Neural progenitor cell (in vitro differentiated cells): Measurements from ENCODE around the gene EXD3. TPM values are rescaled to one million over a fixed set of nuclear protein-coding genes. Genes with fewer than 3 reads are reported as not detected.

Experiments
- DNase-seq: peaks from one replicate; pipeline ENCODE4 v3.0.0-alpha.2; 2016; ENCODE audit warnings: low spot score
- H2AFZ ChIP-seq: fragments of 200-600 bp; sonication (generic); replicated peaks from 2 replicates; pipeline ENCODE4 v1.6.1; 2016; ENCODE audit warnings: antibody characterized with exemption
- H3F3A ChIP-seq: fragments of 200-600 bp; sonication (generic); 2 replicates; pipeline ENCODE4 v1.6.1; 2016; ENCODE audit warnings: antibody characterized with exemption, low read depth
- H3K27ac ChIP-seq: fragments of 200-600 bp; sonication (generic); 2 replicates; pipeline ENCODE4 v1.5.1; 2016; ENCODE audit warnings: mild to moderate bottlenecking
- H3K27me3 ChIP-seq: fragments of 200-600 bp; sonication (generic); 2 replicates; pipeline ENCODE4 v1.6.1; 2016; ENCODE audit warnings: mild to moderate bottlenecking, moderate library complexity
- H3K36me3 ChIP-seq: fragments of 200-600 bp; sonication (generic); 2 replicates; pipeline ENCODE4 v1.5.1; 2016
- H3K4me1 ChIP-seq: fragments of 200-600 bp; sonication (generic); 2 replicates; pipeline ENCODE4 v1.6.1; 2016; ENCODE audit warnings: mixed run types
- H3K4me2 ChIP-seq: fragments of 200-600 bp; sonication (generic); 2 replicates; pipeline ENCODE4 v1.6.1; 2016
- H3K4me3 ChIP-seq: fragments of 200-600 bp; sonication (generic); 2 replicates; pipeline ENCODE4 v1.5.1; 2016
- H3K79me2 ChIP-seq: fragments of 200-600 bp; sonication (generic); 2 replicates; pipeline ENCODE4 v1.6.1; 2016; ENCODE audit warnings: low read depth
- H3K9ac ChIP-seq: fragments of 200-600 bp; sonication (generic); 2 replicates; pipeline ENCODE4 v1.6.1; 2016
- H3K9me3 ChIP-seq: fragments of 200-600 bp; sonication (generic); 2 replicates; pipeline ENCODE4 v1.5.1; 2016; ENCODE audit warnings: low read depth
- H4K20me1 ChIP-seq: fragments of 200-600 bp; sonication (generic); 2 replicates; pipeline ENCODE4 v1.6.1; 2016; ENCODE audit warnings: low read depth
- H3K27ac Mint-ChIP-seq: 3 replicates; pipeline ENCODE4 v1.8.0; 2021; ENCODE audit warnings: mixed read lengths
- H3K27me3 Mint-ChIP-seq: 2 replicates; pipeline ENCODE4 v1.8.0; 2022; ENCODE audit warnings: low read depth, mild to moderate bottlenecking, inconsistent platforms, moderate library complexity, mixed read lengths; ENCODE audit not compliant: insufficient read depth
- H3K36me3 Mint-ChIP-seq: 3 replicates; pipeline ENCODE4 v1.8.0; 2021; ENCODE audit warnings: mixed read lengths
- H3K4me1 Mint-ChIP-seq: 3 replicates; pipeline ENCODE4 v1.8.0; 2021; ENCODE audit warnings: mixed read lengths
- H3K4me3 Mint-ChIP-seq: 3 replicates; pipeline ENCODE4 v1.8.0; 2021; ENCODE audit warnings: mild to moderate bottlenecking, moderate library complexity, mixed read lengths
- H3K9me3 Mint-ChIP-seq: 3 replicates; pipeline ENCODE4 v1.8.0; 2020; ENCODE audit warnings: mixed read lengths
- EZH2 ChIP-seq: fragments of 200-600 bp; sonication (generic); IDR thresholded peaks from 2 replicates; pipeline ENCODE4 v1.6.1; 2017; ENCODE audit warnings: antibody characterized with exemption, mild to moderate bottlenecking, moderate library complexity
- EZH2phosphoT487 ChIP-seq: fragments of 200-600 bp; sonication (generic); IDR thresholded peaks from 2 replicates; pipeline ENCODE4 v1.6.1; 2017; ENCODE audit warnings: antibody characterized with exemption
- total RNA-seq: library from RNA; depleted of rRNA; stranded (reverse); fragments of >200 nt; gene quantifications from 2 replicates; pipeline ENCODE4 v1.2.3, GENCODE V29; 2015; ENCODE audit warnings: low replicate concordance
- TF ChIP-seq, protein P1 (sequence below): fragments of 200-600 bp; sonication (generic); IDR thresholded peaks from 2 replicates; pipeline ENCODE4 v1.5.1; 2017; ENCODE audit warnings: antibody characterized with exemption, mild to moderate bottlenecking

The EXD3 gene
- total RNA-seq, 1 donor from 2014 or later = 4.7 TPM

DNA sequence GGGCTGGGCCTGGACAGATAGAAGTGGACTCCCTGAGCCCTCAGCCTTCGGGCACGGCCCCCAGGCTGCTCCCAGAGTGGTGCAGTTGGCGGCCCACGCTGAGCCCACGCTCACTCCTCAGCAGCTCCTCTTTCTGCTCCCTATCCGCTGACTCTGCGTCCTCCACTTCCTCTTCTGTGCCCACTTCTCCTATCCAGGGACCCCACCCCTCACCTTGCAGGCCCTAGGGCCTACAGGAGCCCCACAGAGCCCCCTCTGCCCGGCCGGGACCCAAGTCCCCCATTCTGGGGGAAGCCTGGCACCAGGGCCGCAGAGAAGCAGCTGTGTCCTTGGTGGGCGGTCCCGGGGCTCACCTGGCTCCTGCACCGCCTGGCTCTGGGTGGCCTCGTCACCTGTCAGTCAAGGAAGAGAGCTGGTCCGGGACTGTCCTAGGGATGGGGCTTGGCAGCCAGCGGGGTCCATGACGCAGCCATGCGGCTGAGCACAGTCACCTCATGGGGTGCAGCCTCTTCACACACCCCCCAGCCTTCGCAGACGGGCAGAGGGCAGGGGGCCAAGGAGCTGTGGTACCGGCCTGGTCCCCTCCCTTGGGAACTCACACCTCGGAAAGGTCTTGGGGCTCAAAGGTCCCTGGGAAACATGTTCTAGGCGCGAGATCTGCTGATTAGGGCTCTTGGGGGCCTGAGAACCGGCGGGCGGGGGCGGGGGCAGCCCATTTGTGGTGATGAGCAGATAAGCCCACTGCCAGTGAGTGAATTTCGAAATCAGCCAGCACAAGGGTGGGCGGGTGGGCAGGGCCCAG is 115.5 kb downstream of the EXD3 start:
- Mint-ChIP-seq H3K36me3 (no peaks in the 10 kb centered on the region), H3K4me3 (no peak overlapping the region), H3K9me3 (no peaks in the 10 kb centered on the region), H3K4me1 (peaks cover 37% of the 10 kb centered on the region), H3K27ac (no peak overlapping the region), H3K27me3 (peaks cover 2% of the 10 kb centered on the region)
- peaks cover 21% of the 10 kb centered on the region for H3F3A ChIP-seq
- H3K27ac ChIP-seq = no peak overlapping the region
- no peak overlapping the region for H2AFZ ChIP-seq
- no peaks in the 10 kb centered on the region for H3K9me3 ChIP-seq
- no peak overlapping the region for H3K9ac ChIP-seq
- H3K36me3 ChIP-seq = no peaks in the 10 kb centered on the region
- DNase-seq = peak; percentile 13
- no peak overlapping the region for H3K4me3 ChIP-seq
- peaks cover 16% of the 10 kb centered on the region for H3K27me3 ChIP-seq
- TF ChIP-seq, protein P1, sequence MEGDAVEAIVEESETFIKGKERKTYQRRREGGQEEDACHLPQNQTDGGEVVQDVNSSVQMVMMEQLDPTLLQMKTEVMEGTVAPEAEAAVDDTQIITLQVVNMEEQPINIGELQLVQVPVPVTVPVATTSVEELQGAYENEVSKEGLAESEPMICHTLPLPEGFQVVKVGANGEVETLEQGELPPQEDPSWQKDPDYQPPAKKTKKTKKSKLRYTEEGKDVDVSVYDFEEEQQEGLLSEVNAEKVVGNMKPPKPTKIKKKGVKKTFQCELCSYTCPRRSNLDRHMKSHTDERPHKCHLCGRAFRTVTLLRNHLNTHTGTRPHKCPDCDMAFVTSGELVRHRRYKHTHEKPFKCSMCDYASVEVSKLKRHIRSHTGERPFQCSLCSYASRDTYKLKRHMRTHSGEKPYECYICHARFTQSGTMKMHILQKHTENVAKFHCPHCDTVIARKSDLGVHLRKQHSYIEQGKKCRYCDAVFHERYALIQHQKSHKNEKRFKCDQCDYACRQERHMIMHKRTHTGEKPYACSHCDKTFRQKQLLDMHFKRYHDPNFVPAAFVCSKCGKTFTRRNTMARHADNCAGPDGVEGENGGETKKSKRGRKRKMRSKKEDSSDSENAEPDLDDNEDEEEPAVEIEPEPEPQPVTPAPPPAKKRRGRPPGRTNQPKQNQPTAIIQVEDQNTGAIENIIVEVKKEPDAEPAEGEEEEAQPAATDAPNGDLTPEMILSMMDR = no peak
- no peak for TF ChIP-seq EZH2phosphoT487
- no peak overlapping the region for H3K4me2 ChIP-seq
- peaks cover 9% of the 10 kb centered on the region for H4K20me1 ChIP-seq
- no peaks in the 10 kb centered on the region for H3K79me2 ChIP-seq
- H3K4me1 ChIP-seq = peaks cover 51% of the 10 kb centered on the region

DNA sequence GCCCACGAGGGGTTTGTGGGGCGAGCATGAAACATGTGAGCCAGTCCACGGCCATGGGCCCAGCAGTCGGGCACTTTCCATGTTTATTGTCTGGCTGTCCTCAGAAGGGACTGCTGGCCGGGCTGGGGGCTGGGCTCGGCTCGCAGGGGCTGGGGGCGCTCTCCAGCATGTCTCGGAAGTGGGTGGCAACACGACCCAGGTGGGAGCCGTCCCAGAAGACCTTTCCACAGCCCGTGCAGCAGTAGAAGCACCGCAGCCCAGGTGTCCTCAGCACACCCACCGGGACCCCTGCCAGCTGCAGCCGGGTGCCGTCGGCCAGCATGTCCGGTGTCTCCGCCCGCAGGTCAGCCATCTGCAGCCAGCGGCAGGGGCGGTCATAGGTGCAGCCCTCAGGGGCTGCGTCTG is 116.1 kb downstream of the EXD3 start:
- Mint-ChIP-seq H3K36me3 (no peaks in the 10 kb centered on the region), H3K4me3 (no peak overlapping the region), H3K9me3 (no peaks in the 10 kb centered on the region), H3K27me3 (peaks cover 2% of the 10 kb centered on the region), H3K27ac (no peak overlapping the region), H3K4me1 (peaks cover 37% of the 10 kb centered on the region)
- Histone ChIP-seq H3K36me3 (no peaks in the 10 kb centered on the region), H2AFZ (no peak overlapping the region), H3K9me3 (no peaks in the 10 kb centered on the region), H4K20me1 (peaks cover 9% of the 10 kb centered on the region), H3K4me2 (no peak overlapping the region), H3K27me3 (peaks cover 16% of the 10 kb centered on the region), H3K4me3 (no peak overlapping the region), H3F3A (peaks cover 22% of the 10 kb centered on the region), H3K9ac (no peak overlapping the region), H3K79me2 (no peaks in the 10 kb centered on the region), H3K4me1 (peaks cover 51% of the 10 kb centered on the region), H3K27ac (no peak overlapping the region)
- TF ChIP-seq, protein P1 = no peak
- TF ChIP-seq EZH2 (no peak), EZH2phosphoT487 (no peak)
- no peak for DNase-seq

DNA sequence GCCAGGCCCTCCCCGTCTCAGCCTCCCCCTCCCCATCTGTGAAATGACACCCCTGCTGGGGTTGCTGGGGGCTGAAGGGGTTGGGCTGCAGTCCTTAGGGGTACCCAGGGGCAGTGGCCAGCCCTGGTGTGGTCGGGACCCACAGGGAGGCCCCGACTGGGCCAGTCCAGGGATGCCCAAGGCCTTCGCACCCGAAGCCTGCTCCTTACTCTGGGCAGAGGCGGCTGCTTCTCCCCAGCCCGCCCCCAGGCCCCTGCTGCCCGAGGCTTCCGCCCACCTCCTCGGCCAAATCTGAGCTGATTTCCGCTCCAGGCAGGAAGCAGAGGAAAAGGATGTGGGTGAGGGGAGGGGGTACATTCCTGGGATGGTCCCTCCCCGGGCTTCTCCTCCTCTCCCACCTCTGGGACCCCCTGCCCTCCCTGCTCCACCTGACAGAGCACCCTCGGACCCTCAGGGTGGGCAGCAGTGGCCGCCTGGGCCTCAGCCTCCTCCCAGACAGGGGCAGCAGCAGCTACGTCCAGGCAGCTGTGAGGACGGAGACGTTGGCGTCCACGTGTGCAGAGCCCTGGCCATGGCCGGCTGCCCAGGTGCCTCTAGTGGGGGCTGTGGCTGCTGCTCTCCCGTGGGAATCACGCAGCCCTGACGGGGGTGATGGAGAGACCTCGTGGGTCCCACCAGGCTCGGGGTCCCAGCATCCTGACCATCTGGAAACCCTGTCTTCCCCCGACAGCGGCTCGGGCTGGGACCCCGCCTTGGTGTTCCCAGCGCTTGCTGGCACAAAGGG is 116.7 kb downstream of the EXD3 start:
- Histone ChIP-seq H3K27me3 (peaks cover 16% of the 10 kb centered on the region), H3K27ac (no peak overlapping the region), H3K4me2 (no peak overlapping the region), H3K79me2 (peaks cover 4% of the 10 kb centered on the region), H3K36me3 (no peaks in the 10 kb centered on the region), H3F3A (peaks cover 27% of the 10 kb centered on the region), H2AFZ (no peak overlapping the region), H3K9me3 (no peaks in the 10 kb centered on the region), H3K4me3 (no peak overlapping the region), H3K4me1 (peaks cover 51% of the 10 kb centered on the region), H3K9ac (no peak overlapping the region), H4K20me1 (peaks cover 13% of the 10 kb centered on the region)
- H3K4me1 Mint-ChIP-seq = peaks cover 37% of the 10 kb centered on the region
- no peak overlapping the region for H3K27ac Mint-ChIP-seq
- TF ChIP-seq EZH2phosphoT487 = no peak
- TF ChIP-seq EZH2 = no peak
- TF ChIP-seq, protein P1 = no peak
- H3K4me3 Mint-ChIP-seq = no peak overlapping the region
- H3K27me3 Mint-ChIP-seq = peaks cover 2% of the 10 kb centered on the region
- peak; percentile 15 for DNase-seq
- no peaks in the 10 kb centered on the region for H3K36me3 Mint-ChIP-seq
- H3K9me3 Mint-ChIP-seq = no peaks in the 10 kb centered on the region
